GM23338 (cell line): ENCODE results near the gene PGLYRP1. TPM values are rescaled to one million over a fixed set of nuclear protein-coding genes. Genes with fewer than 3 reads are reported as not detected.

Experiments used
- ATAC-seq: fragments of 200-7000 bp; cut with Tn5 transposase; 3 replicates; pipeline ENCODE4 v1.9.1; 2020
- DNase-seq: peaks from one replicate; pipeline ENCODE4 v3.0.0-alpha.2; 2015; ENCODE audit warnings: low spot score
- H2AFZ ChIP-seq: fragments of 200-600 bp; sonication (generic); 2 replicates; pipeline ENCODE4 v1.8.0; 2016; ENCODE audit warnings: antibody characterized with exemption, mild to moderate bottlenecking, moderate library complexity
- H3F3A ChIP-seq: fragments of 200-600 bp; sonication (generic); replicated peaks from 2 replicates; pipeline ENCODE4 v1.8.0; 2017; ENCODE audit warnings: antibody characterized with exemption, mixed run types, low read depth
- H3K27ac ChIP-seq: fragments of 200-600 bp; sonication (generic); 2 replicates; pipeline ENCODE4 v1.6.1; 2016; ENCODE audit warnings: low read depth
- H3K27me3 ChIP-seq: fragments of 200-600 bp; sonication (generic); 2 replicates; pipeline ENCODE4 v1.8.0; 2016; ENCODE audit warnings: mild to moderate bottlenecking, mixed run types, moderate library complexity; ENCODE audit not compliant: insufficient read depth
- H3K36me3 ChIP-seq: fragments of 200-600 bp; sonication (generic); 2 replicates; pipeline ENCODE4 v1.8.0; 2016; ENCODE audit warnings: mild to moderate bottlenecking; ENCODE audit not compliant: insufficient read depth
- H3K4me1 ChIP-seq: fragments of 200-600 bp; sonication (generic); 2 replicates; pipeline ENCODE4 v1.8.0; 2016; ENCODE audit warnings: mild to moderate bottlenecking, moderate library complexity; ENCODE audit not compliant: insufficient read depth
- H3K4me2 ChIP-seq: fragments of 200-600 bp; sonication (generic); 2 replicates; pipeline ENCODE4 v1.7.1; 2017; ENCODE audit warnings: mixed run types
- H3K4me3 ChIP-seq: fragments of 200-600 bp; sonication (generic); 2 replicates; pipeline ENCODE4 v1.6.1; 2016; ENCODE audit warnings: mixed run types
- H3K79me2 ChIP-seq: fragments of 200-600 bp; sonication (generic); replicated peaks from 2 replicates; pipeline ENCODE4 v1.8.0; 2017; ENCODE audit warnings: mild to moderate bottlenecking; ENCODE audit not compliant: insufficient read depth
- H3K9me2 ChIP-seq: fragments of 200-600 bp; sonication (generic); 2 replicates; pipeline ENCODE4 v1.8.0; 2017; ENCODE audit not compliant: insufficient read depth
- H4K20me1 ChIP-seq: fragments of 200-600 bp; sonication (generic); replicated peaks from 2 replicates; pipeline ENCODE4 v1.8.0; 2017; ENCODE audit warnings: mild to moderate bottlenecking; ENCODE audit not compliant: insufficient read depth
- H3K27ac Mint-ChIP-seq: 2 replicates; pipeline ENCODE4 v1.8.0; 2020; ENCODE audit warnings: inconsistent platforms, mild to moderate bottlenecking, moderate library complexity, mixed read lengths
- H3K27me3 Mint-ChIP-seq: 3 replicates; pipeline ENCODE4 v1.8.0; 2022; ENCODE audit warnings: low read depth, mild to moderate bottlenecking, moderate library complexity, mixed read lengths, inconsistent platforms; ENCODE audit not compliant: insufficient read depth, poor library complexity
- H3K36me3 Mint-ChIP-seq: 3 replicates; pipeline ENCODE4 v1.8.0; 2021; ENCODE audit warnings: low read depth, mild to moderate bottlenecking, inconsistent platforms, moderate library complexity, mixed read lengths
- H3K4me1 Mint-ChIP-seq: 3 replicates; pipeline ENCODE4 v1.8.0; 2020; ENCODE audit warnings: mild to moderate bottlenecking, inconsistent platforms, mixed read lengths
- H3K4me3 Mint-ChIP-seq: 3 replicates; pipeline ENCODE4 v1.8.0; 2021; ENCODE audit warnings: moderate library complexity, mild to moderate bottlenecking, inconsistent platforms, mixed read lengths
- H3K9me3 Mint-ChIP-seq: 3 replicates; pipeline ENCODE4 v1.8.0; 2020; ENCODE audit warnings: moderate library complexity, mild to moderate bottlenecking, inconsistent platforms, mixed read lengths
- CREB1 ChIP-seq: fragments of 250-450 bp; sonication (Bioruptor Pico); IDR thresholded peaks from 2 replicates; pipeline ENCODE4 v1.5.0; 2020; ENCODE audit warnings: low read depth, mild to moderate bottlenecking, moderate library complexity
- EZH2 ChIP-seq: fragments of 200-600 bp; sonication (generic); IDR thresholded peaks from one replicate; pipeline ENCODE4 v1.8.0; 2017; ENCODE audit warnings: antibody characterized with exemption, mild to moderate bottlenecking, low read depth; ENCODE audit not compliant: unreplicated experiment
- EZH2phosphoT487 ChIP-seq: fragments of 200-600 bp; sonication (generic); IDR thresholded peaks from one replicate; pipeline ENCODE4 v1.8.1; 2018; ENCODE audit warnings: antibody characterized with exemption; ENCODE audit not compliant: unreplicated experiment
- JUNB ChIP-seq: IDR thresholded peaks from one replicate; pipeline ENCODE4 v1.6.1; 2016; ENCODE audit warnings: antibody characterized with exemption; ENCODE audit not compliant: unreplicated experiment
- NANOG ChIP-seq: IDR thresholded peaks from 2 replicates; pipeline ENCODE4 v1.6.1; 2016; ENCODE audit warnings: antibody characterized with exemption, borderline replicate concordance
- POLR2AphosphoS5 ChIP-seq: IDR thresholded peaks from 2 replicates; pipeline ENCODE4 v1.6.1; 2016; ENCODE audit warnings: antibody characterized with exemption, low read depth
- STAT1 ChIP-seq: IDR thresholded peaks from one replicate; pipeline ENCODE4 v1.6.1; 2016; ENCODE audit warnings: antibody characterized with exemption; ENCODE audit not compliant: unreplicated experiment
- ZNF114 ChIP-seq: fragments of 250-450 bp; sonication (Bioruptor Pico); IDR thresholded peaks from 2 replicates; pipeline ENCODE4 v1.5.0; 2020; ENCODE audit warnings: mild to moderate bottlenecking, moderate library complexity
- ZNF331 ChIP-seq: fragments of 250-450 bp; sonication (Bioruptor Pico); IDR thresholded peaks from 2 replicates; pipeline ENCODE4 v1.5.0; 2020; ENCODE audit warnings: low read depth, mild to moderate bottlenecking, moderate library complexity
- polyA plus RNA-seq: library from polyadenylated mRNA; unstranded; fragments of >200 nt; fragmentation: Nextera tagmentation; extraction: Ambion mirVana; gene quantifications from 2 replicates; pipeline ENCODE4 v1.2.1, GENCODE V29; 2016
- total RNA-seq: library from RNA; depleted of rRNA; stranded (reverse); fragments of >200 nt; shearing (Covaris generic); gene quantifications from 2 replicates; pipeline ENCODE4 v1.2.3, GENCODE V29; 2014
- TF ChIP-seq, protein P1 (sequence below): IDR thresholded peaks from one replicate; pipeline ENCODE4 v1.6.1; 2018; ENCODE audit warnings: antibody characterized with exemption; ENCODE audit not compliant: unreplicated experiment
- TF ChIP-seq, protein P2 (sequence below), 2 experiments: fragments of 200-600 bp in 1 of 2; sonication (generic) in 1 of 2; conservative IDR thresholded peaks; 2 replicates each; pipeline versions ENCODE4 v1.5.1 to v1.6.1; 2016 to 2017; ENCODE audit warnings: antibody characterized with exemption in 2 of 2, low read depth in 2 of 2, mild to moderate bottlenecking in 2 of 2, moderate library complexity in 1 of 2
- TF ChIP-seq, protein P3 (sequence below): IDR thresholded peaks from 2 replicates; pipeline ENCODE4 v1.6.1; 2016; ENCODE audit warnings: antibody characterized with exemption
- TF ChIP-seq, protein P4 (sequence below): fragments of 250-450 bp; sonication (Bioruptor Pico); IDR thresholded peaks from 2 replicates; pipeline ENCODE4 v1.5.0; 2020; ENCODE audit warnings: mild to moderate bottlenecking, moderate library complexity

The PGLYRP1 gene
- total and polyA plus RNA-seq, 2 experiments from 2014 or later, result not detected

DNA sequence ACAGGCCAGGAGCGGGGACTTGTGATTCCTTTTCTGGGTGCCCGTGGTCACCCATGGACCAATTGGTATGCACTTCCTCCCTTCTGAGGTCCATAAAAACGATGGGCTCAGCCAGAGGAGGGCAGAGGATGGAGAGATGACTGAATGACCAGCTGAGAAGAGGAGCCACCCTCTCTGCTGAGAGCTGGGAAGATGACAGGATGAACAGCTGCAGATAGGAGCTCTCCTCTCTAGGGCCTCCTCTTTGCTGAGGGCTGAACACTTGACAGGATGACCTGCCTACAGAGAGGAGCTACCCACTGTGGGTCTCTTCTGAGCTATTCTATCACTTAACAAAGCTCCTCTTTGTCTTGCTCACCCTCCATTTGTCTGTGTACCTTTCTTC is 13.9 kb upstream of the PGLYRP1 start:
- TF ChIP-seq, protein P1, sequence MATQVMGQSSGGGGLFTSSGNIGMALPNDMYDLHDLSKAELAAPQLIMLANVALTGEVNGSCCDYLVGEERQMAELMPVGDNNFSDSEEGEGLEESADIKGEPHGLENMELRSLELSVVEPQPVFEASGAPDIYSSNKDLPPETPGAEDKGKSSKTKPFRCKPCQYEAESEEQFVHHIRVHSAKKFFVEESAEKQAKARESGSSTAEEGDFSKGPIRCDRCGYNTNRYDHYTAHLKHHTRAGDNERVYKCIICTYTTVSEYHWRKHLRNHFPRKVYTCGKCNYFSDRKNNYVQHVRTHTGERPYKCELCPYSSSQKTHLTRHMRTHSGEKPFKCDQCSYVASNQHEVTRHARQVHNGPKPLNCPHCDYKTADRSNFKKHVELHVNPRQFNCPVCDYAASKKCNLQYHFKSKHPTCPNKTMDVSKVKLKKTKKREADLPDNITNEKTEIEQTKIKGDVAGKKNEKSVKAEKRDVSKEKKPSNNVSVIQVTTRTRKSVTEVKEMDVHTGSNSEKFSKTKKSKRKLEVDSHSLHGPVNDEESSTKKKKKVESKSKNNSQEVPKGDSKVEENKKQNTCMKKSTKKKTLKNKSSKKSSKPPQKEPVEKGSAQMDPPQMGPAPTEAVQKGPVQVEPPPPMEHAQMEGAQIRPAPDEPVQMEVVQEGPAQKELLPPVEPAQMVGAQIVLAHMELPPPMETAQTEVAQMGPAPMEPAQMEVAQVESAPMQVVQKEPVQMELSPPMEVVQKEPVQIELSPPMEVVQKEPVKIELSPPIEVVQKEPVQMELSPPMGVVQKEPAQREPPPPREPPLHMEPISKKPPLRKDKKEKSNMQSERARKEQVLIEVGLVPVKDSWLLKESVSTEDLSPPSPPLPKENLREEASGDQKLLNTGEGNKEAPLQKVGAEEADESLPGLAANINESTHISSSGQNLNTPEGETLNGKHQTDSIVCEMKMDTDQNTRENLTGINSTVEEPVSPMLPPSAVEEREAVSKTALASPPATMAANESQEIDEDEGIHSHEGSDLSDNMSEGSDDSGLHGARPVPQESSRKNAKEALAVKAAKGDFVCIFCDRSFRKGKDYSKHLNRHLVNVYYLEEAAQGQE, result no peak
- TF ChIP-seq ZNF331 (CRISPR knock-in tag) (no peak), POLR2AphosphoS5 (no peak), NANOG (no peak), ZNF114 (no peak), EZH2phosphoT487 (no peak), EZH2 (no peak), STAT1 (no peak), CREB1 (CRISPR knock-in tag) (no peak), JUNB (no peak)
- TF ChIP-seq, protein P2, sequence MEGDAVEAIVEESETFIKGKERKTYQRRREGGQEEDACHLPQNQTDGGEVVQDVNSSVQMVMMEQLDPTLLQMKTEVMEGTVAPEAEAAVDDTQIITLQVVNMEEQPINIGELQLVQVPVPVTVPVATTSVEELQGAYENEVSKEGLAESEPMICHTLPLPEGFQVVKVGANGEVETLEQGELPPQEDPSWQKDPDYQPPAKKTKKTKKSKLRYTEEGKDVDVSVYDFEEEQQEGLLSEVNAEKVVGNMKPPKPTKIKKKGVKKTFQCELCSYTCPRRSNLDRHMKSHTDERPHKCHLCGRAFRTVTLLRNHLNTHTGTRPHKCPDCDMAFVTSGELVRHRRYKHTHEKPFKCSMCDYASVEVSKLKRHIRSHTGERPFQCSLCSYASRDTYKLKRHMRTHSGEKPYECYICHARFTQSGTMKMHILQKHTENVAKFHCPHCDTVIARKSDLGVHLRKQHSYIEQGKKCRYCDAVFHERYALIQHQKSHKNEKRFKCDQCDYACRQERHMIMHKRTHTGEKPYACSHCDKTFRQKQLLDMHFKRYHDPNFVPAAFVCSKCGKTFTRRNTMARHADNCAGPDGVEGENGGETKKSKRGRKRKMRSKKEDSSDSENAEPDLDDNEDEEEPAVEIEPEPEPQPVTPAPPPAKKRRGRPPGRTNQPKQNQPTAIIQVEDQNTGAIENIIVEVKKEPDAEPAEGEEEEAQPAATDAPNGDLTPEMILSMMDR (conservative IDR thresholded peaks at IDR 0.05; ENCODE audit: low read depth in 2 of 2), result no peak
- TF ChIP-seq, protein P3, sequence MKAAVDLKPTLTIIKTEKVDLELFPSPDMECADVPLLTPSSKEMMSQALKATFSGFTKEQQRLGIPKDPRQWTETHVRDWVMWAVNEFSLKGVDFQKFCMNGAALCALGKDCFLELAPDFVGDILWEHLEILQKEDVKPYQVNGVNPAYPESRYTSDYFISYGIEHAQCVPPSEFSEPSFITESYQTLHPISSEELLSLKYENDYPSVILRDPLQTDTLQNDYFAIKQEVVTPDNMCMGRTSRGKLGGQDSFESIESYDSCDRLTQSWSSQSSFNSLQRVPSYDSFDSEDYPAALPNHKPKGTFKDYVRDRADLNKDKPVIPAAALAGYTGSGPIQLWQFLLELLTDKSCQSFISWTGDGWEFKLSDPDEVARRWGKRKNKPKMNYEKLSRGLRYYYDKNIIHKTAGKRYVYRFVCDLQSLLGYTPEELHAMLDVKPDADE, result no peak
- TF ChIP-seq, protein P4, sequence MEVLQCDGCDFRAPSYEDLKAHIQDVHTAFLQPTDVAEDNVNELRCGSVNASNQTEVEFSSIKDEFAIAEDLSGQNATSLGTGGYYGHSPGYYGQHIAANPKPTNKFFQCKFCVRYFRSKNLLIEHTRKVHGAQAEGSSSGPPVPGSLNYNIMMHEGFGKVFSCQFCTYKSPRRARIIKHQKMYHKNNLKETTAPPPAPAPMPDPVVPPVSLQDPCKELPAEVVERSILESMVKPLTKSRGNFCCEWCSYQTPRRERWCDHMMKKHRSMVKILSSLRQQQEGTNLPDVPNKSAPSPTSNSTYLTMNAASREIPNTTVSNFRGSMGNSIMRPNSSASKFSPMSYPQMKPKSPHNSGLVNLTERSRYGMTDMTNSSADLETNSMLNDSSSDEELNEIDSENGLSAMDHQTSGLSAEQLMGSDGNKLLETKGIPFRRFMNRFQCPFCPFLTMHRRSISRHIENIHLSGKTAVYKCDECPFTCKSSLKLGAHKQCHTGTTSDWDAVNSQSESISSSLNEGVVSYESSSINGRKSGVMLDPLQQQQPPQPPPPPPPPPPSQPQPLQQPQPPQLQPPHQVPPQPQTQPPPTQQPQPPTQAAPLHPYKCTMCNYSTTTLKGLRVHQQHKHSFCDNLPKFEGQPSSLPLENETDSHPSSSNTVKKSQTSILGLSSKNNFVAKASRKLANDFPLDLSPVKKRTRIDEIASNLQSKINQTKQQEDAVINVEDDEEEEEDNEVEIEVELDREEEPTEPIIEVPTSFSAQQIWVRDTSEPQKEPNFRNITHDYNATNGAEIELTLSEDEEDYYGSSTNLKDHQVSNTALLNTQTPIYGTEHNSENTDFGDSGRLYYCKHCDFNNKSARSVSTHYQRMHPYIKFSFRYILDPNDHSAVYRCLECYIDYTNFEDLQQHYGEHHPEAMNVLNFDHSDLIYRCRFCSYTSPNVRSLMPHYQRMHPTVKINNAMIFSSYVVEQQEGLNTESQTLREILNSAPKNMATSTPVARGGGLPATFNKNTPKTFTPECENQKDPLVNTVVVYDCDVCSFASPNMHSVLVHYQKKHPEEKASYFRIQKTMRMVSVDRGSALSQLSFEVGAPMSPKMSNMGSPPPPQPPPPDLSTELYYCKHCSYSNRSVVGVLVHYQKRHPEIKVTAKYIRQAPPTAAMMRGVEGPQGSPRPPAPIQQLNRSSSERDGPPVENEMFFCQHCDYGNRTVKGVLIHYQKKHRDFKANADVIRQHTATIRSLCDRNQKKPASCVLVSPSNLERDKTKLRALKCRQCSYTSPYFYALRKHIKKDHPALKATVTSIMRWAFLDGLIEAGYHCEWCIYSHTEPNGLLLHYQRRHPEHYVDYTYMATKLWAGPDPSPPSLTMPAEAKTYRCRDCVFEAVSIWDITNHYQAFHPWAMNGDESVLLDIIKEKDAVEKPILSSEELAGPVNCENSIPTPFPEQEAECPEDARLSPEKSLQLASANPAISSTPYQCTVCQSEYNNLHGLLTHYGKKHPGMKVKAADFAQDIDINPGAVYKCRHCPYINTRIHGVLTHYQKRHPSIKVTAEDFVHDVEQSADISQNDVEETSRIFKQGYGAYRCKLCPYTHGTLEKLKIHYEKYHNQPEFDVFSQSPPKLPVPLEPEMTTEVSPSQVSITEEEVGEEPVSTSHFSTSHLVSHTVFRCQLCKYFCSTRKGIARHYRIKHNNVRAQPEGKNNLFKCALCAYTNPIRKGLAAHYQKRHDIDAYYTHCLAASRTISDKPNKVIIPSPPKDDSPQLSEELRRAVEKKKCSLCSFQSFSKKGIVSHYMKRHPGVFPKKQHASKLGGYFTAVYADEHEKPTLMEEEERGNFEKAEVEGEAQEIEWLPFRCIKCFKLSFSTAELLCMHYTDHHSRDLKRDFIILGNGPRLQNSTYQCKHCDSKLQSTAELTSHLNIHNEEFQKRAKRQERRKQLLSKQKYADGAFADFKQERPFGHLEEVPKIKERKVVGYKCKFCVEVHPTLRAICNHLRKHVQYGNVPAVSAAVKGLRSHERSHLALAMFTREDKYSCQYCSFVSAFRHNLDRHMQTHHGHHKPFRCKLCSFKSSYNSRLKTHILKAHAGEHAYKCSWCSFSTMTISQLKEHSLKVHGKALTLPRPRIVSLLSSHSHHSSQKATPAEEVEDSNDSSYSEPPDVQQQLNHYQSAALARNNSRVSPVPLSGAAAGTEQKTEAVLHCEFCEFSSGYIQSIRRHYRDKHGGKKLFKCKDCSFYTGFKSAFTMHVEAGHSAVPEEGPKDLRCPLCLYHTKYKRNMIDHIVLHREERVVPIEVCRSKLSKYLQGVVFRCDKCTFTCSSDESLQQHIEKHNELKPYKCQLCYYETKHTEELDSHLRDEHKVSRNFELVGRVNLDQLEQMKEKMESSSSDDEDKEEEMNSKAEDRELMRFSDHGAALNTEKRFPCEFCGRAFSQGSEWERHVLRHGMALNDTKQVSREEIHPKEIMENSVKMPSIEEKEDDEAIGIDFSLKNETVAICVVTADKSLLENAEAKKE, result no peak
- H3K27ac Mint-ChIP-seq, result no peak overlapping the region
- Histone ChIP-seq H2AFZ (no peak overlapping the region), H3K79me2 (no peaks in the 10 kb centered on the region), H3K4me1 (no peaks in the 10 kb centered on the region), H4K20me1 (no peaks in the 10 kb centered on the region), H3K4me2 (no peak overlapping the region), H3K27ac (no peak overlapping the region), H3K27me3 (0 out of 2 replicates have a peak, but pooled peaks cover 7% of the 10 kb centered on the region), H3F3A (no peaks in the 10 kb centered on the region), H3K36me3 (no peaks in the 10 kb centered on the region), H3K4me3 (no peak overlapping the region), H3K9me2 (no peaks in the 10 kb centered on the region)
- peaks cover 6% of the 10 kb centered on the region for H3K27me3 Mint-ChIP-seq
- H3K36me3 Mint-ChIP-seq, result peaks cover 7% of the 10 kb centered on the region; the same call in 1 of the 3 replicates
- no peaks in the 10 kb centered on the region for H3K4me1 Mint-ChIP-seq
- no peak for DNase-seq
- H3K4me3 Mint-ChIP-seq, result no peak overlapping the region
- peaks cover 21% of the 10 kb centered on the region for H3K9me3 Mint-ChIP-seq
- ATAC-seq, result no peak; the same call in 2 of the 3 replicates
